ENCODE results near the gene PSMB2. TPM values are rescaled to one million over a fixed set of nuclear protein-coding genes. Genes with fewer than 3 reads are reported as not detected.
A peak's percentile ranks its signal among the peaks of the same experiment; 100 is the strongest.

The PSMB2 gene
- total RNA-seq, 1 experiment from 2014 or later = 86.0 TPM

DNA sequence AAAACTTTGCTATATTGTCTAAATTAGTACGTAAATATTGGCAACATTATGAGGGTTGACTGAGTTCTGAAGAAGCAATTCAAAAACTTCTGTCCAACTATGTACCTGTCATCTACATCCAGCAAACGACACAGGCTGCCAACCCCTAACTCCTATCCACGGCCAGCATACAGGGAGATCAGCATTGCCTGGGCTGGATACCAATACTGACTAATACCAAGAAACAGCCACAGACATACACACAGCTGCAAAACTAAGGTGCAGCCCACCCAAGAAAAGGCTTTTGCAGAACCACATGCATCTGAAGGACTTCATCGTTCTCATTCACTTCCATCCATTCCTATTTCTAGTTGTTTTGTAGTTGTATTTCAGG lies 86.1 kb downstream of the PSMB2 start:
- Histone ChIP-seq H3K9ac (ENCODE audit: extremely low read depth, insufficient read length, low read length) (peak overlapping the region; percentile 13), H3K23me2 (ENCODE audit: insufficient read length, low read depth, low read length, poor library complexity, severe bottlenecking) (peaks cover 21% of the 10 kb centered on the region), H3K79me1 (ENCODE audit: insufficient read depth, low read depth, low read length, poor library complexity, severe bottlenecking) (no peaks in the 10 kb centered on the region), H3K18ac (ENCODE audit: insufficient read length, low read depth, low read length) (peak overlapping the region; percentile 67), H4K8ac (replicated peaks; ENCODE audit: insufficient read length, low read depth, low read length) (no peak overlapping the region), H3K27me3 (ENCODE audit: insufficient read depth, low read length) (no peaks in the 10 kb centered on the region), H2BK120ac (ENCODE audit: low read depth, low read length, poor library complexity, severe bottlenecking) (no peak overlapping the region), H2AK5ac (ENCODE audit: insufficient read length, low read length) (peak overlapping the region; percentile 76), H4K20me1 (ENCODE audit: control insufficient read depth, insufficient read depth, insufficient read length) (no peaks in the 10 kb centered on the region), H3K4ac (ENCODE audit: low read depth, low read length) (no peak overlapping the region), H3K56ac (ENCODE audit: insufficient read length, low read depth, low read length) (no peak overlapping the region), H2BK5ac (ENCODE audit: insufficient read length, low read length) (peak overlapping the region; percentile 1), H2AFZ (ENCODE audit: low read length) (no peak overlapping the region), H2BK12ac (ENCODE audit: insufficient read length, low read depth, low read length) (peak overlapping the region; percentile 82), H3K79me2 (ENCODE audit: insufficient read depth, low read length) (peaks cover 8% of the 10 kb centered on the region; the same call in 1 of the 2 replicates), H3K14ac (ENCODE audit: insufficient read depth, low read length) (peak overlapping the region; percentile 53; the same call in 1 of the 2 replicates), H2BK20ac (ENCODE audit: low read depth, low read length, poor library complexity, severe bottlenecking) (no peak overlapping the region), H3K4me2 (ENCODE audit: insufficient read depth, insufficient read length, low read length) (peak overlapping the region; percentile 98), H4K5ac (ENCODE audit: insufficient read length, low read depth, low read length) (no peak overlapping the region), H4K91ac (ENCODE audit: insufficient read length, low read depth, low read length) (no peak overlapping the region), H3K9me3 (ENCODE audit: control insufficient read depth, low read depth, low read length) (no peaks in the 10 kb centered on the region), H2BK15ac (ENCODE audit: low read depth, low read length) (no peak overlapping the region), H3K27ac (ENCODE audit: insufficient read length, low read depth, low read length) (peak overlapping the region; percentile 96), H3K4me1 (ENCODE audit: insufficient read depth, low read length) (peaks cover 6% of the 10 kb centered on the region; the same call in 1 of the 2 replicates), H3K23ac (ENCODE audit: insufficient read length, low read depth, low read length) (no peak overlapping the region), H3T11ph (ENCODE audit: low read length) (no peak overlapping the region)
- Mint-ChIP-seq H3K4me1 (peaks cover 45 to 55% of the 10 kb centered on the region in 2 experiments), H3K36me3 (ENCODE audit: insufficient read depth in 1 of 3, low read depth in 3 of 3) (peaks cover 21 to 32% (median 27%) of the 10 kb centered on the region in 3 experiments; a peak in 6 of 7 replicates), H3K9me3 (peaks cover 0 to 4% of the 10 kb centered on the region in 2 experiments; a peak in 2 of 5 replicates), H3K27me3 (ENCODE audit: low read depth) (no peaks in the 10 kb centered on the region), H3K4me3 (peak overlapping the region; percentile 91 to 98), H3K27ac (peak overlapping the region; percentile 19 to 100 (median 98))
- DNase-seq = no peak
- no CpG with 5 or more reads among the region's 4 CpGs for WGBS (ENCODE audit: extremely low coverage, insufficient read length, low lambda C conversion rate)
- TF ChIP-seq, protein P1, sequence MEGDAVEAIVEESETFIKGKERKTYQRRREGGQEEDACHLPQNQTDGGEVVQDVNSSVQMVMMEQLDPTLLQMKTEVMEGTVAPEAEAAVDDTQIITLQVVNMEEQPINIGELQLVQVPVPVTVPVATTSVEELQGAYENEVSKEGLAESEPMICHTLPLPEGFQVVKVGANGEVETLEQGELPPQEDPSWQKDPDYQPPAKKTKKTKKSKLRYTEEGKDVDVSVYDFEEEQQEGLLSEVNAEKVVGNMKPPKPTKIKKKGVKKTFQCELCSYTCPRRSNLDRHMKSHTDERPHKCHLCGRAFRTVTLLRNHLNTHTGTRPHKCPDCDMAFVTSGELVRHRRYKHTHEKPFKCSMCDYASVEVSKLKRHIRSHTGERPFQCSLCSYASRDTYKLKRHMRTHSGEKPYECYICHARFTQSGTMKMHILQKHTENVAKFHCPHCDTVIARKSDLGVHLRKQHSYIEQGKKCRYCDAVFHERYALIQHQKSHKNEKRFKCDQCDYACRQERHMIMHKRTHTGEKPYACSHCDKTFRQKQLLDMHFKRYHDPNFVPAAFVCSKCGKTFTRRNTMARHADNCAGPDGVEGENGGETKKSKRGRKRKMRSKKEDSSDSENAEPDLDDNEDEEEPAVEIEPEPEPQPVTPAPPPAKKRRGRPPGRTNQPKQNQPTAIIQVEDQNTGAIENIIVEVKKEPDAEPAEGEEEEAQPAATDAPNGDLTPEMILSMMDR (conservative IDR thresholded peaks at IDR 0.05) = no peak

All from H9 (cell line).